HEK293 (cell line): ENCODE measurements around the gene CARS1.

Experiments used
- CTCF ChIA-PET: fragments of 350-600 bp; formaldehyde crosslinking; extraction: SDS; loops from one replicate; lab custom pipeline; 2021; ENCODE audit warnings: antibody characterized with exemption; lab: Yijun Ruan, JAX
- POLR2A ChIA-PET: fragments of 300-600 bp; formaldehyde crosslinking; extraction: SDS; loops from one replicate; lab custom pipeline; 2020; ENCODE audit warnings: antibody characterized with exemption, inconsistent platforms; lab: Yijun Ruan, JAX
- H3K27ac ChIP-seq: fragments of 200-500 bp; sonication (Bioruptor generic); 2 replicates; pipeline ENCODE4 v1.5.1; 2014; ENCODE audit warnings: low read depth, low read length, control low read depth, inconsistent platforms; ENCODE audit errors: extremely low read depth
- H3K36me3 ChIP-seq, 2 experiments: fragments of 200-500 bp in 1 of 2; sonication (Bioruptor generic) in 1 of 2; 1 replicate in 1 of 2; 2 replicates in 1 of 2; pipeline ENCODE4 v1.5.1; 2014 to 2017; ENCODE audit warnings: inconsistent platforms in 2 of 2, low read length in 2 of 2; ENCODE audit not compliant: control insufficient read depth in 2 of 2, insufficient read depth in 1 of 2
- H3K4me1 ChIP-seq: fragments of 200-500 bp; sonication (Bioruptor generic); 2 replicates; pipeline ENCODE4 v1.5.1; 2014; ENCODE audit warnings: mild to moderate bottlenecking, low read length, inconsistent platforms; ENCODE audit not compliant: control insufficient read depth, insufficient read depth
- H3K4me3 ChIP-seq: 2 replicates; pipeline ENCODE4 v1.5.1; 2011; ENCODE audit warnings: low read depth, mild to moderate bottlenecking, control low read depth, low read length, moderate library complexity
- H3K9me3 ChIP-seq: fragments of 200-500 bp; sonication (Bioruptor generic); 2 replicates; pipeline ENCODE4 v1.5.1; 2014; ENCODE audit warnings: low read depth, low read length, inconsistent platforms; ENCODE audit not compliant: control insufficient read depth, insufficient read depth
- FEZF1 ChIP-seq: fragments of 450-650 bp; formaldehyde crosslinking; IDR thresholded peaks from 2 replicates; pipeline ENCODE4 v1.5.1; 2016; ENCODE audit warnings: missing biosample characterization, missing genetic modification characterization
- GLIS1 ChIP-seq: fragments of 450-650 bp; formaldehyde crosslinking; IDR thresholded peaks from 2 replicates; pipeline ENCODE4 v1.5.1; 2016; ENCODE audit warnings: missing biosample characterization, missing genetic modification characterization
- KLF1 ChIP-seq: fragments of 450-650 bp; formaldehyde crosslinking; IDR thresholded peaks from 2 replicates; pipeline ENCODE4 v1.5.1; 2016; ENCODE audit warnings: missing biosample characterization, missing genetic modification characterization
- ZIC2 ChIP-seq: fragments of 450-650 bp; formaldehyde crosslinking; IDR thresholded peaks from 2 replicates; pipeline ENCODE4 v1.5.1; 2016; ENCODE audit warnings: missing biosample characterization, missing genetic modification characterization
- ZNF37A ChIP-seq: fragments of 450-650 bp; IDR thresholded peaks from 2 replicates; pipeline ENCODE4 v1.5.1; 2018; ENCODE audit warnings: missing biosample characterization, missing genetic modification characterization
- ZNF488 ChIP-seq: fragments of 450-650 bp; formaldehyde crosslinking; IDR thresholded peaks from 2 replicates; pipeline ENCODE4 v1.5.1; 2016; ENCODE audit warnings: missing biosample characterization, missing genetic modification characterization
- ZNF521 ChIP-seq: fragments of 450-650 bp; formaldehyde crosslinking; IDR thresholded peaks from 2 replicates; pipeline ENCODE4 v1.5.1; 2017; ENCODE audit warnings: missing biosample characterization, mild to moderate bottlenecking, missing genetic modification characterization
- ZNF560 ChIP-seq: fragments of 450-650 bp; formaldehyde crosslinking; IDR thresholded peaks from 2 replicates; pipeline ENCODE4 v1.5.1; 2017; ENCODE audit warnings: missing biosample characterization, missing genetic modification characterization, borderline replicate concordance
- ZNF580 ChIP-seq: fragments of 450-650 bp; formaldehyde crosslinking; IDR thresholded peaks from 2 replicates; pipeline ENCODE4 v1.5.1; 2016; ENCODE audit warnings: missing biosample characterization, missing genetic modification characterization
- ZNF654 ChIP-seq: fragments of 450-650 bp; formaldehyde crosslinking; IDR thresholded peaks from 2 replicates; pipeline ENCODE4 v1.5.1; 2016; ENCODE audit warnings: low read depth, missing biosample characterization, missing genetic modification characterization
- ZNF747 ChIP-seq: fragments of 450-650 bp; formaldehyde crosslinking; IDR thresholded peaks from 2 replicates; pipeline ENCODE4 v1.5.1; 2016; ENCODE audit warnings: missing biosample characterization, missing genetic modification characterization
- ZNF777 ChIP-seq: fragments of 450-650 bp; formaldehyde crosslinking; IDR thresholded peaks from 2 replicates; pipeline ENCODE4 v1.5.1; 2017; ENCODE audit warnings: missing biosample characterization, missing genetic modification characterization, borderline replicate concordance
- TF ChIP-seq, protein P1 (sequence below): fragments of 450-650 bp; formaldehyde crosslinking; conservative IDR thresholded peaks from 2 replicates; pipeline ENCODE4 v1.5.1; 2016; ENCODE audit warnings: low read depth, missing biosample characterization, missing genetic modification characterization
- TF ChIP-seq, protein P2 (sequence below): fragments of 450-650 bp; formaldehyde crosslinking; conservative IDR thresholded peaks from 2 replicates; pipeline ENCODE4 v1.5.1; 2016; ENCODE audit warnings: low read depth, missing biosample characterization, missing genetic modification characterization
- TF ChIP-seq, protein P3 (sequence below): fragments of 450-650 bp; formaldehyde crosslinking; IDR thresholded peaks from 2 replicates; pipeline ENCODE4 v1.5.1; 2016; ENCODE audit warnings: missing biosample characterization, missing genetic modification characterization
- TF ChIP-seq, protein P4 (sequence below): fragments of 450-650 bp; formaldehyde crosslinking; IDR thresholded peaks from 2 replicates; pipeline ENCODE4 v1.5.1; 2017; ENCODE audit warnings: missing biosample characterization, missing genetic modification characterization

The CARS1 gene

GRCh38 chr11:3042496-3043314 lies 14.5 kb downstream of the CARS1 start (continued):
- TF ChIP-seq, protein P1, sequence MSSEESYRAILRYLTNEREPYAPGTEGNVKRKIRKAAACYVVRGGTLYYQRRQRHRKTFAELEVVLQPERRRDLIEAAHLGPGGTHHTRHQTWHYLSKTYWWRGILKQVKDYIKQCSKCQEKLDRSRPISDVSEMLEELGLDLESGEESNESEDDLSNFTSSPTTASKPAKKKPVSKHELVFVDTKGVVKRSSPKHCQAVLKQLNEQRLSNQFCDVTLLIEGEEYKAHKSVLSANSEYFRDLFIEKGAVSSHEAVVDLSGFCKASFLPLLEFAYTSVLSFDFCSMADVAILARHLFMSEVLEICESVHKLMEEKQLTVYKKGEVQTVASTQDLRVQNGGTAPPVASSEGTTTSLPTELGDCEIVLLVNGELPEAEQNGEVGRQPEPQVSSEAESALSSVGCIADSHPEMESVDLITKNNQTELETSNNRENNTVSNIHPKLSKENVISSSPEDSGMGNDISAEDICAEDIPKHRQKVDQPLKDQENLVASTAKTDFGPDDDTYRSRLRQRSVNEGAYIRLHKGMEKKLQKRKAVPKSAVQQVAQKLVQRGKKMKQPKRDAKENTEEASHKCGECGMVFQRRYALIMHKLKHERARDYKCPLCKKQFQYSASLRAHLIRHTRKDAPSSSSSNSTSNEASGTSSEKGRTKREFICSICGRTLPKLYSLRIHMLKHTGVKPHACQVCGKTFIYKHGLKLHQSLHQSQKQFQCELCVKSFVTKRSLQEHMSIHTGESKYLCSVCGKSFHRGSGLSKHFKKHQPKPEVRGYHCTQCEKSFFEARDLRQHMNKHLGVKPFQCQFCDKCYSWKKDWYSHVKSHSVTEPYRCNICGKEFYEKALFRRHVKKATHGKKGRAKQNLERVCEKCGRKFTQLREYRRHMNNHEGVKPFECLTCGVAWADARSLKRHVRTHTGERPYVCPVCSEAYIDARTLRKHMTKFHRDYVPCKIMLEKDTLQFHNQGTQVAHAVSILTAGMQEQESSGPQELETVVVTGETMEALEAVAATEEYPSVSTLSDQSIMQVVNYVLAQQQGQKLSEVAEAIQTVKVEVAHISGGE (tag by site-specific recombination) = no peak
- TF ChIP-seq ZNF560 (tag by site-specific recombination) = no peak
- no peak for TF ChIP-seq ZNF747 (tag by site-specific recombination)
- TF ChIP-seq KLF1 (tag by site-specific recombination) = no peak

- no peak overlapping the region for H3K4me3 ChIP-seq
- TF ChIP-seq ZNF777 (tag by site-specific recombination) (no peak), ZIC2 (tag by site-specific recombination) (peak; percentile 11; the same call in 1 of the 2 replicates), ZNF37A (tag by site-specific recombination) (no peak)
- TF ChIP-seq, protein P2, sequence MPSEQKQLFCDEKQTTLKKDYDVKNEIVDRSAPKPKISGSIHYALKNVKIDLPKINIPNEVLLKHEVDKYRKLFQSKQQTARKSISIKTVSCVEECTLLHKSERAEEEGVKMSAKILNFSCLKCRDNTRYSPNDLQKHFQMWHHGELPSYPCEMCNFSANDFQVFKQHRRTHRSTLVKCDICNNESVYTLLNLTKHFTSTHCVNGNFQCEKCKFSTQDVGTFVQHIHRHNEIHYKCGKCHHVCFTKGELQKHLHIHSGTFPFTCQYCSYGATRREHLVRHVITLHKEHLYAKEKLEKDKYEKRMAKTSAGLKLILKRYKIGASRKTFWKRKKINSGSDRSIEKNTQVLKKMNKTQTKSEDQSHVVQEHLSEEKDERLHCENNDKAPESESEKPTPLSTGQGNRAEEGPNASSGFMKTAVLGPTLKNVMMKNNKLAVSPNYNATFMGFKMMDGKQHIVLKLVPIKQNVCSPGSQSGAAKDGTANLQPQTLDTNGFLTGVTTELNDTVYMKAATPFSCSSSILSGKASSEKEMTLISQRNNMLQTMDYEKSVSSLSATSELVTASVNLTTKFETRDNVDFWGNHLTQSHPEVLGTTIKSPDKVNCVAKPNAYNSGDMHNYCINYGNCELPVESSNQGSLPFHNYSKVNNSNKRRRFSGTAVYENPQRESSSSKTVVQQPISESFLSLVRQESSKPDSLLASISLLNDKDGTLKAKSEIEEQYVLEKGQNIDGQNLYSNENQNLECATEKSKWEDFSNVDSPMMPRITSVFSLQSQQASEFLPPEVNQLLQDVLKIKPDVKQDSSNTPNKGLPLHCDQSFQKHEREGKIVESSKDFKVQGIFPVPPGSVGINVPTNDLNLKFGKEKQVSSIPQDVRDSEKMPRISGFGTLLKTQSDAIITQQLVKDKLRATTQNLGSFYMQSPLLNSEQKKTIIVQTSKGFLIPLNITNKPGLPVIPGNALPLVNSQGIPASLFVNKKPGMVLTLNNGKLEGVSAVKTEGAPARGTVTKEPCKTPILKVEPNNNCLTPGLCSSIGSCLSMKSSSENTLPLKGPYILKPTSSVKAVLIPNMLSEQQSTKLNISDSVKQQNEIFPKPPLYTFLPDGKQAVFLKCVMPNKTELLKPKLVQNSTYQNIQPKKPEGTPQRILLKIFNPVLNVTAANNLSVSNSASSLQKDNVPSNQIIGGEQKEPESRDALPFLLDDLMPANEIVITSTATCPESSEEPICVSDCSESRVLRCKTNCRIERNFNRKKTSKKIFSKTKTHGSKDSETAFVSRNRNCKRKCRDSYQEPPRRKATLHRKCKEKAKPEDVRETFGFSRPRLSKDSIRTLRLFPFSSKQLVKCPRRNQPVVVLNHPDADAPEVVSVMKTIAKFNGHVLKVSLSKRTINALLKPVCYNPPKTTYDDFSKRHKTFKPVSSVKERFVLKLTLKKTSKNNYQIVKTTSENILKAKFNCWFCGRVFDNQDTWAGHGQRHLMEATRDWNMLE (tag by site-specific recombination) = no peak
- TF ChIP-seq, all 188 proteins: peak for 1
- CTCF ChIA-PET = interaction anchor here (1.0 kb wide), 1 partner anchor 174 kb away, joined by 3 read pairs; no protein-coding TSS in a partner anchor
Measured at GRCh38 chr11:3041699-3042441, 15.4 kb downstream of the CARS1 start.

DNA sequence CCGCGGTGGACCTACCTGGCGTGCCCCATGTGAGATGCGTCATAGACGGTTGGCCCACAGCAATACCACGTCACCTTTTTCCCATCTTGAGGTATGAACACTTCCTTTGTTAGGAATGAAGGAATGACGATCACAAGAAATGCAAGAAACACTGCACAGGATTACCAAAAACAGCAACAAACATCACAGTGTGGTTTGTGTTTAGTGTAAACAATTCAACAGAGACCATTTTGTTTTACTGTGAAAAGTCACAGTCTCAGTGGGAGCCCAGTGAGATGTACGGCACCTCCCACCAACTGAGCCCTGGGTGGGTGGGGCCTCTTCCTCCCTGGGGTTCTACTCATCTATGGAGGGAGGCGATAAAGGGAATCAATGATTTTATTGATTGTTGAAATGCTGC lies 16.3 kb downstream of the CARS1 start:
- H3K27ac ChIP-seq = no peak overlapping the region
- no peaks in the 10 kb centered on the region for H3K4me1 ChIP-seq
- no peak overlapping the region for H3K4me3 ChIP-seq
- no peaks in the 10 kb centered on the region for H3K9me3 ChIP-seq
- ChIA-PET POLR2A (no interaction called here), CTCF (interaction anchor here (1.0 to 8.8 kb wide), 3 partner anchors 25 to 175 kb away, joined by 3 to 144 read pairs (median 3); no protein-coding TSS in a partner anchor)
- peaks cover 0 to 86% of the 10 kb centered on the region in 2 experiments; a peak in 1 of 3 replicates for H3K36me3 ChIP-seq
- TF ChIP-seq ZNF654 (tag by site-specific recombination) = no peak
- TF ChIP-seq ZNF580 = no peak
- TF ChIP-seq, protein P3, sequence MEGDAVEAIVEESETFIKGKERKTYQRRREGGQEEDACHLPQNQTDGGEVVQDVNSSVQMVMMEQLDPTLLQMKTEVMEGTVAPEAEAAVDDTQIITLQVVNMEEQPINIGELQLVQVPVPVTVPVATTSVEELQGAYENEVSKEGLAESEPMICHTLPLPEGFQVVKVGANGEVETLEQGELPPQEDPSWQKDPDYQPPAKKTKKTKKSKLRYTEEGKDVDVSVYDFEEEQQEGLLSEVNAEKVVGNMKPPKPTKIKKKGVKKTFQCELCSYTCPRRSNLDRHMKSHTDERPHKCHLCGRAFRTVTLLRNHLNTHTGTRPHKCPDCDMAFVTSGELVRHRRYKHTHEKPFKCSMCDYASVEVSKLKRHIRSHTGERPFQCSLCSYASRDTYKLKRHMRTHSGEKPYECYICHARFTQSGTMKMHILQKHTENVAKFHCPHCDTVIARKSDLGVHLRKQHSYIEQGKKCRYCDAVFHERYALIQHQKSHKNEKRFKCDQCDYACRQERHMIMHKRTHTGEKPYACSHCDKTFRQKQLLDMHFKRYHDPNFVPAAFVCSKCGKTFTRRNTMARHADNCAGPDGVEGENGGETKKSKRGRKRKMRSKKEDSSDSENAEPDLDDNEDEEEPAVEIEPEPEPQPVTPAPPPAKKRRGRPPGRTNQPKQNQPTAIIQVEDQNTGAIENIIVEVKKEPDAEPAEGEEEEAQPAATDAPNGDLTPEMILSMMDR (tag by site-specific recombination) = no peak
- TF ChIP-seq, protein P4, sequence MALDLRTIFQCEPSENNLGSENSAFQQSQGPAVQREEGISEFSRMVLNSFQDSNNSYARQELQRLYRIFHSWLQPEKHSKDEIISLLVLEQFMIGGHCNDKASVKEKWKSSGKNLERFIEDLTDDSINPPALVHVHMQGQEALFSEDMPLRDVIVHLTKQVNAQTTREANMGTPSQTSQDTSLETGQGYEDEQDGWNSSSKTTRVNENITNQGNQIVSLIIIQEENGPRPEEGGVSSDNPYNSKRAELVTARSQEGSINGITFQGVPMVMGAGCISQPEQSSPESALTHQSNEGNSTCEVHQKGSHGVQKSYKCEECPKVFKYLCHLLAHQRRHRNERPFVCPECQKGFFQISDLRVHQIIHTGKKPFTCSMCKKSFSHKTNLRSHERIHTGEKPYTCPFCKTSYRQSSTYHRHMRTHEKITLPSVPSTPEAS (tag by site-specific recombination) = no peak
- no peak for TF ChIP-seq GLIS1 (tag by site-specific recombination)
- no peak for TF ChIP-seq ZNF777 (tag by site-specific recombination)
- TF ChIP-seq FEZF1 (tag by site-specific recombination) = no peak
- no peak for TF ChIP-seq ZNF488 (tag by site-specific recombination)
- TF ChIP-seq ZNF521 (tag by site-specific recombination) = no peak

More at GRCh38 chr11:3041699-3042441, 15.4 kb downstream of the CARS1 start:
- no peaks in the 10 kb centered on the region for H3K4me1 ChIP-seq
- no peak overlapping the region for H3K27ac ChIP-seq
- POLR2A ChIA-PET = no interaction called here
- no peaks in the 10 kb centered on the region for H3K9me3 ChIP-seq
- peaks cover 0 to 85% of the 10 kb centered on the region in 2 experiments; a peak in 1 of 3 replicates for H3K36me3 ChIP-seq
